Adrenal gland (tissue), 12 donors: ENCODE results near the gene SLC25A1. TPM values are rescaled to one million over a fixed set of nuclear protein-coding genes. Genes with fewer than 3 reads are reported as not detected.

ENCODE experiments used
- DNase-seq, 7 donors: peaks; one replicate each; pipeline ENCODE4 v3.0.0-alpha.2; 2019 to 2020
- H3K27ac ChIP-seq, 5 donors: fragments of 200-600 bp; sonication (generic) in 4 of 5; 1 replicate in 3 of 5; 2 replicates in 2 of 5; pipeline versions ENCODE4 v1.5.1 to v1.8.0; 2016 to 2020; ENCODE audit warnings: mild to moderate bottlenecking in 1 of 5
- H3K27me3 ChIP-seq: fragments of 200-600 bp; 2 replicates; pipeline ENCODE4 v1.8.0; 2021
- H3K36me3 ChIP-seq, 2 donors: fragments of 200-600 bp; replicated peaks in 1 of 2; 1 replicate in 1 of 2; 2 replicates in 1 of 2; pipeline versions ENCODE4 v1.5.1 to v1.8.0; 2018 to 2022
- H3K4me1 ChIP-seq, 2 donors: fragments of 200-600 bp; replicated peaks in 1 of 2; 1 replicate in 1 of 2; 2 replicates in 1 of 2; pipeline versions ENCODE4 v1.5.1 to v1.8.0; 2018 to 2021
- H3K4me3 ChIP-seq, 4 donors: fragments of 200-600 bp; sonication (generic) in 3 of 4; one replicate each; pipeline ENCODE4 v1.5.1; 2016 to 2018
- H3K9me3 ChIP-seq, 3 donors: fragments of 200-600 bp; sonication (generic) in 1 of 3; replicated peaks in 1 of 3; 1 replicate in 2 of 3; 2 replicates in 1 of 3; pipeline versions ENCODE4 v1.5.1 to v1.8.0; 2016 to 2021
- POLR2A ChIP-seq, 2 donors: fragments of 450-650 bp; IDR thresholded peaks; one replicate each; pipeline ENCODE4 v1.6.1; 2017; ENCODE audit warnings: antibody characterized with exemption in 2 of 2, mild to moderate bottlenecking in 2 of 2, moderate library complexity in 1 of 2
- WGBS, 4 donors: extraction: QIAGEN DNeasy Blood & Tissue Kit in 2 of 4; methylation state at CpG; one replicate each; pipeline versions ENCODE4 v1.1.5 to v1.1.7; 2013 to 2017; 5-methylcytosine and 5-hydroxymethylcytosine counted together
- intact Hi-C, 2 donors: fragments of 100-400 bp; cut with DNase I; formaldehyde crosslinking; loops; one replicate each; pipeline versions ENCODE4 v1.14.1 to v1.15.0; 2022 to 2023
- polyA plus RNA-seq, 3 donors: library from polyadenylated mRNA; stranded (reverse); fragments of 200-250 nt in 2 of 3; fragments of 350-450 nt in 1 of 3; fragmentation: Illumina TruSeq in 1 of 3; extraction: RNeasy Lipid Tissue Mini Kit (QIAGEN cat#74804) in 1 of 3; gene quantifications; one replicate each; pipeline ENCODE4 v1.2.3, GENCODE V29; 2013 to 2014
- total RNA-seq, 9 donors: library from RNA; depleted of rRNA in 4 of 9; stranded (reverse); fragments of >200 nt in 4 of 9; fragments of 120-200 nt in 1 of 9; fragmentation: NEBNext Ultra II Directional in 1 of 9; extraction: Animal tissue kit (Norgen Biotek cat#: 25700) in 1 of 9; gene quantifications; one replicate each; pipeline versions ENCODE4 v1.1.0 to v1.2.4, GENCODE V29; 2013 to 2023
- TF ChIP-seq, protein P1 (sequence below), 6 experiments: fragments of 450-650 bp in 4 of 6; fragments of 200-600 bp in 2 of 6; sonication (generic) in 1 of 6; IDR thresholded peaks; 1 replicate in 5 of 6; 2 replicates in 1 of 6; pipeline versions ENCODE4 v1.5.1 to v1.8.0; 2016 to 2021; ENCODE audit warnings: antibody characterized with exemption in 6 of 6, mild to moderate bottlenecking in 2 of 6, moderate library complexity in 1 of 6
- donor health status: healthy with polysubstance abuse.
- donor health status: Bipolar disorder and iron deficiency.
- donor health status: DM: yes; HTN: yes; CAD: no.
- donor health status: DM: no; HTN: no; CAD: no.
- donor health status: DM: no; HTN: no; CAD: no.
- donor health status: DM: yes; HTN: yes; CAD: no.

The SLC25A1 gene
- total and polyA plus RNA-seq, 12 donors, result 59.2 to 170 (median 123) TPM

GRCh38 chr22:19187716-19188563, 9.4 kb upstream of the SLC25A1 start:
- WGBS, 4 donors, result 89 to 98% (median 92%) methylated on average over 3 to 6 of the region's 6 CpGs
- no peak for TF ChIP-seq POLR2A (IDR thresholded peaks at IDR 0.05)
- TF ChIP-seq, protein P1, sequence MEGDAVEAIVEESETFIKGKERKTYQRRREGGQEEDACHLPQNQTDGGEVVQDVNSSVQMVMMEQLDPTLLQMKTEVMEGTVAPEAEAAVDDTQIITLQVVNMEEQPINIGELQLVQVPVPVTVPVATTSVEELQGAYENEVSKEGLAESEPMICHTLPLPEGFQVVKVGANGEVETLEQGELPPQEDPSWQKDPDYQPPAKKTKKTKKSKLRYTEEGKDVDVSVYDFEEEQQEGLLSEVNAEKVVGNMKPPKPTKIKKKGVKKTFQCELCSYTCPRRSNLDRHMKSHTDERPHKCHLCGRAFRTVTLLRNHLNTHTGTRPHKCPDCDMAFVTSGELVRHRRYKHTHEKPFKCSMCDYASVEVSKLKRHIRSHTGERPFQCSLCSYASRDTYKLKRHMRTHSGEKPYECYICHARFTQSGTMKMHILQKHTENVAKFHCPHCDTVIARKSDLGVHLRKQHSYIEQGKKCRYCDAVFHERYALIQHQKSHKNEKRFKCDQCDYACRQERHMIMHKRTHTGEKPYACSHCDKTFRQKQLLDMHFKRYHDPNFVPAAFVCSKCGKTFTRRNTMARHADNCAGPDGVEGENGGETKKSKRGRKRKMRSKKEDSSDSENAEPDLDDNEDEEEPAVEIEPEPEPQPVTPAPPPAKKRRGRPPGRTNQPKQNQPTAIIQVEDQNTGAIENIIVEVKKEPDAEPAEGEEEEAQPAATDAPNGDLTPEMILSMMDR (IDR thresholded peaks at IDR 0.05), result no peak

GRCh38 chr22:19184276-19184997, 5.9 kb upstream of the SLC25A1 start:
- H3K36me3 ChIP-seq, result peaks cover 0 to 9% of the 10 kb centered on the region in 2 donors
- TF ChIP-seq POLR2A (IDR thresholded peaks at IDR 0.05), result no peak
- TF ChIP-seq, protein P1 (IDR thresholded peaks at IDR 0.05), result no peak
- H3K4me3 ChIP-seq, result no peak overlapping the region
- no peak overlapping the region for H3K27ac ChIP-seq
- no peaks in the 10 kb centered on the region for H3K27me3 ChIP-seq
- intact Hi-C loops, result loop anchor here (10.0 kb wide), 2 partner anchors 110 to 200 kb away; partner anchors contain the start of gene CLTCL1 (in 1 of the 2)
- H3K9me3 ChIP-seq, result no peaks in the 10 kb centered on the region
- peaks cover 0 to 3% of the 10 kb centered on the region in 2 donors for H3K4me1 ChIP-seq
- 91 to 96% (median 93%) methylated on average over 14 to 20 of the region's 20 CpGs for WGBS, 4 donors
- DNase-seq, result no peak

More at GRCh38 chr22:19187716-19188563, 9.4 kb upstream of the SLC25A1 start:
- DNase-seq, result no peak
- peaks cover 0 to 9% of the 10 kb centered on the region in 2 donors for H3K36me3 ChIP-seq
- no peaks in the 10 kb centered on the region for H3K4me1 ChIP-seq
- H3K4me3 ChIP-seq, result no peak overlapping the region
- H3K9me3 ChIP-seq, result no peaks in the 10 kb centered on the region
- H3K27me3 ChIP-seq, result no peaks in the 10 kb centered on the region
- intact Hi-C loops, result loop anchor here (10.0 kb wide), 2 partner anchors 107 to 197 kb away; partner anchors contain the start of gene CLTCL1 (in 1 of the 2)
- no peak overlapping the region for H3K27ac ChIP-seq

- no peak for DNase-seq
- Histone ChIP-seq H3K9me3 (no peaks in the 10 kb centered on the region), H3K36me3 (peaks cover 0 to 9% of the 10 kb centered on the region in 2 donors), H3K4me3 (no peak overlapping the region), H3K27me3 (no peaks in the 10 kb centered on the region), H3K4me1 (peaks cover 4 to 9% of the 10 kb centered on the region in 2 donors), H3K27ac (no peak overlapping the region)
- TF ChIP-seq, protein P1 (IDR thresholded peaks at IDR 0.05), result no peak
- TF ChIP-seq POLR2A (IDR thresholded peaks at IDR 0.05), result no peak
- 90 to 94% (median 92%) methylated on average over 5 to 9 of the region's 9 CpGs; no CpG with 5 or more reads in 1 of the 4 donors for WGBS, 4 donors
- intact Hi-C loops, result loop anchor here (10.0 kb wide), 2 partner anchors 112 to 202 kb away; partner anchors contain the start of gene CLTCL1 (in 1 of the 2)
These were observed 4.7 kb upstream of the SLC25A1 start for GRCh38 chr22:19183216-19183615.
